Ishikawa (cell line): ENCODE data around the gene VPS51.

Experiments
- CEBPB ChIP-seq: IDR thresholded peaks from 2 replicates; pipeline ENCODE4 v1.6.1; 2012
- CREB1 ChIP-seq: IDR thresholded peaks from 2 replicates; pipeline ENCODE4 v1.6.1; 2012; ENCODE audit warnings: low read depth
- EGR1 ChIP-seq: IDR thresholded peaks from 2 replicates; pipeline ENCODE4 v1.6.1; 2012
- EP300 ChIP-seq: IDR thresholded peaks from 2 replicates; pipeline ENCODE4 v1.6.1; 2012; ENCODE audit warnings: borderline replicate concordance
- FOXM1 ChIP-seq: IDR thresholded peaks from 2 replicates; pipeline ENCODE4 v1.6.1; 2012; ENCODE audit warnings: low read depth, borderline replicate concordance
- NFIC ChIP-seq: IDR thresholded peaks from 2 replicates; pipeline ENCODE4 v1.6.1; 2012
- RAD21 ChIP-seq: IDR thresholded peaks from 2 replicates; pipeline ENCODE4 v1.6.1; 2012; ENCODE audit warnings: low read depth
- TAF1 ChIP-seq: IDR thresholded peaks from 2 replicates; pipeline ENCODE4 v1.6.1; 2012; ENCODE audit warnings: low read depth, mild to moderate bottlenecking
- TCF12 ChIP-seq: IDR thresholded peaks from 2 replicates; pipeline ENCODE4 v1.6.1; 2012; ENCODE audit warnings: low read depth
- TEAD4 ChIP-seq: IDR thresholded peaks from 2 replicates; pipeline ENCODE4 v1.6.1; 2012
- YY1 ChIP-seq: IDR thresholded peaks from 2 replicates; pipeline ENCODE4 v1.6.1; 2012; ENCODE audit warnings: low read depth
- ZBTB7A ChIP-seq: IDR thresholded peaks from 2 replicates; pipeline ENCODE4 v1.6.1; 2012; ENCODE audit warnings: low read depth
- TF ChIP-seq, protein P1 (sequence below): IDR thresholded peaks from 2 replicates; pipeline ENCODE4 v1.6.1; 2012
- TF ChIP-seq, protein P2 (sequence below): IDR thresholded peaks from 2 replicates; pipeline ENCODE4 v1.6.1; 2012
- TF ChIP-seq, protein P3 (sequence below): IDR thresholded peaks from 2 replicates; pipeline ENCODE4 v1.6.1; 2012; ENCODE audit warnings: low read depth, mild to moderate bottlenecking

Gene VPS51

DNA sequence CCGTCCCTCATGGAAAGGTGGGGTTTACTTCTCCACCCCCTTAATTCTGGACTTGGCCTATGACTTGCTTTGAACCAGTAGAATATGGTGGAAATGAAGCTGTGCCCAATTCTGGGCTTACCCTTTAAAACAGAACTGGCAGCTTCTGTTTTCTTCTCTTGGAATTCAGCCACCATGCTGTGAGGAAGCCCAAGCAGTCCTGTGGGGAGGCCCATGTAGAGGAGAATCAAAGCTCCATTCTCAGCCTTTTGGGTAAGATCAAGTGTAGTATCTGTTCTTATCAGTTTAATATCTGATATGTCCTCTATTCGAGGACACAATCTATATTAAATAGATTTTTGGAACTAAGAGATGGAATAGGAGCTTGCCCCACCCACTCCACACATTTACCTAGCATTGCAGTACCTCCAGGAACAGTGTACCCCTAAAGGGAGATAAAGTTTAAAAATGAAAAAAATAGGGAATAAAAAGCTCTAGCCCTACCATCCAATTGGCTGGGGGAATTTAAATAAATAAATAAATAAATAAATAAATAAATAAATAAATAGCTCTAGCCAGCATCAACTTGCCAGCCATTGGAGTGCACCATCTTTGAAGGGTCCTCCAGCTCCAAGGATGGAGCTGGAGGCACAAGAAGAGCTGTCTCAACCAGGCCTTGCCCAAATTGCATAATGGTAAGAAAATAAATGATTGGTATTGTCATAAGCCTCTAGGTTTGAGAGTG, 51.5 kb downstream of the VPS51 start:
- no peak for TF ChIP-seq CEBPB
- TF ChIP-seq YY1, result peak; percentile 22; the same call in 1 of the 2 replicates

DNA sequence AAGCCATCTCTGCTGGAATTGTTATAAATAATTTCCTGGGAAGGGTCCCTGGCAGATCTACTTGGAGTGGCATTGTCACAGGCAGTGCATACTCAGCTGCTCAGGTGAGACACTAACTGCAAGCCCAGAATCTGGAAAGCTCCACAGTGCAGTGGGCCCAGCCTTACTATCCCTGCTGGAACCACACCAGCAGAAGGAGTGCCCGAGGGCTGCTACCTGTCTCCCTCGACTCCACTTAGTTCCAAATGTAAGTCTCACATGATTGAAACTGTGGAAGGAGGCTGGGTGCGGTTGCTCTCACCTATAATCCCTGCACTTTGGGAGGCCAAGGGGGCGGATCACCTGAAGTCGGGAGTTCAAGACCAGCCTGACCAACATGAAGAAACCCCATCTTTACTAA, 52.6 kb downstream of the VPS51 start:
- no peak for TF ChIP-seq EGR1
- TF ChIP-seq, protein P1, sequence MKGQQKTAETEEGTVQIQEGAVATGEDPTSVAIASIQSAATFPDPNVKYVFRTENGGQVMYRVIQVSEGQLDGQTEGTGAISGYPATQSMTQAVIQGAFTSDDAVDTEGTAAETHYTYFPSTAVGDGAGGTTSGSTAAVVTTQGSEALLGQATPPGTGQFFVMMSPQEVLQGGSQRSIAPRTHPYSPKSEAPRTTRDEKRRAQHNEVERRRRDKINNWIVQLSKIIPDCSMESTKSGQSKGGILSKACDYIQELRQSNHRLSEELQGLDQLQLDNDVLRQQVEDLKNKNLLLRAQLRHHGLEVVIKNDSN, result no peak
- no peak for TF ChIP-seq RAD21
- TF ChIP-seq FOXM1, result no peak
- TF ChIP-seq, protein P2, sequence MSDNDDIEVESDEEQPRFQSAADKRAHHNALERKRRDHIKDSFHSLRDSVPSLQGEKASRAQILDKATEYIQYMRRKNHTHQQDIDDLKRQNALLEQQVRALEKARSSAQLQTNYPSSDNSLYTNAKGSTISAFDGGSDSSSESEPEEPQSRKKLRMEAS, result no peak
- TF ChIP-seq TCF12, result no peak
- TF ChIP-seq ZBTB7A, result no peak
- TF ChIP-seq YY1, result no peak
- no peak for TF ChIP-seq CREB1
- TF ChIP-seq, protein P3, sequence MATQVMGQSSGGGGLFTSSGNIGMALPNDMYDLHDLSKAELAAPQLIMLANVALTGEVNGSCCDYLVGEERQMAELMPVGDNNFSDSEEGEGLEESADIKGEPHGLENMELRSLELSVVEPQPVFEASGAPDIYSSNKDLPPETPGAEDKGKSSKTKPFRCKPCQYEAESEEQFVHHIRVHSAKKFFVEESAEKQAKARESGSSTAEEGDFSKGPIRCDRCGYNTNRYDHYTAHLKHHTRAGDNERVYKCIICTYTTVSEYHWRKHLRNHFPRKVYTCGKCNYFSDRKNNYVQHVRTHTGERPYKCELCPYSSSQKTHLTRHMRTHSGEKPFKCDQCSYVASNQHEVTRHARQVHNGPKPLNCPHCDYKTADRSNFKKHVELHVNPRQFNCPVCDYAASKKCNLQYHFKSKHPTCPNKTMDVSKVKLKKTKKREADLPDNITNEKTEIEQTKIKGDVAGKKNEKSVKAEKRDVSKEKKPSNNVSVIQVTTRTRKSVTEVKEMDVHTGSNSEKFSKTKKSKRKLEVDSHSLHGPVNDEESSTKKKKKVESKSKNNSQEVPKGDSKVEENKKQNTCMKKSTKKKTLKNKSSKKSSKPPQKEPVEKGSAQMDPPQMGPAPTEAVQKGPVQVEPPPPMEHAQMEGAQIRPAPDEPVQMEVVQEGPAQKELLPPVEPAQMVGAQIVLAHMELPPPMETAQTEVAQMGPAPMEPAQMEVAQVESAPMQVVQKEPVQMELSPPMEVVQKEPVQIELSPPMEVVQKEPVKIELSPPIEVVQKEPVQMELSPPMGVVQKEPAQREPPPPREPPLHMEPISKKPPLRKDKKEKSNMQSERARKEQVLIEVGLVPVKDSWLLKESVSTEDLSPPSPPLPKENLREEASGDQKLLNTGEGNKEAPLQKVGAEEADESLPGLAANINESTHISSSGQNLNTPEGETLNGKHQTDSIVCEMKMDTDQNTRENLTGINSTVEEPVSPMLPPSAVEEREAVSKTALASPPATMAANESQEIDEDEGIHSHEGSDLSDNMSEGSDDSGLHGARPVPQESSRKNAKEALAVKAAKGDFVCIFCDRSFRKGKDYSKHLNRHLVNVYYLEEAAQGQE, result no peak
- no peak for TF ChIP-seq TAF1

DNA sequence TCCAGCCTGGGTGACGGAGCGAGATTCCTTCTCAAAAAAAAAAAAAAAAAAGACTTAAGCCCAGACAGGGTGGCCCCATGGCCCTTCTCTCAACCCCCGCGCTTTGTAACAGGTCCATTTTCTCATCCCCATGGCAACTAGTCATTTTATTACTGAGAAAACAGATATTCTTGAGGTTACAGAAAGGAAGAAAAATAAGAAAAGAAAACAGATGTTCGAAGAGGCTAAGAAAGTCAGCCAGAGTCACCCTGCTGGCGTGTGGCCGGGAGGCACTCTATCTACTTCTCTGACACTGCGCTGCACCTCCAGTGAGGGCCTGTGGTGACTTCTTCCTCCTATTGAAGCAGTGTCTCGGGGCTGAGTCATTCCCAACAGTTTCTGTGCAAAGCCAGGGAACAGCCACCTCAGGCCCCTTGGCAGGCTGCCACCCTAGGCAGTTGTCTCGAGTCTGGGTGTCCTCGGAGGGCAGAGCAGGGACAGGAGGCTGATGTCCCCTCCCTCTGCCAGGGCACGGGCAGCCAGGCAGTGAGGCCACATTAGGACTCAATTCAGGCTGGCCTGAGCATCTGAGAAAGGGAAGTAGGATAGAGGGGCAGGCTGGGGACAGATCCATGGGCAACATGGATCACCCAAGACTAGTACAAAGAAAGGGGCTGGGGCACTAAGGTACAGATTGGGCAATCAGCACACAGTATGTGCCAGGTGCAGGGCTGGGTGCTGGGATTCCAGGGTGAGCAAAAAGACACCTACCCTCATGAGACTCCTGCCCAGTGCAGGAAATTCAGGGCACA, 54.7 kb downstream of the VPS51 start:
- TF ChIP-seq TEAD4 (no peak), FOXM1 (no peak), CREB1 (no peak), EGR1 (no peak), RAD21 (no peak), CEBPB (peak; percentile 57), NFIC (peak; percentile 75), EP300 (no peak)
- TF ChIP-seq, protein P1, result no peak

DNA sequence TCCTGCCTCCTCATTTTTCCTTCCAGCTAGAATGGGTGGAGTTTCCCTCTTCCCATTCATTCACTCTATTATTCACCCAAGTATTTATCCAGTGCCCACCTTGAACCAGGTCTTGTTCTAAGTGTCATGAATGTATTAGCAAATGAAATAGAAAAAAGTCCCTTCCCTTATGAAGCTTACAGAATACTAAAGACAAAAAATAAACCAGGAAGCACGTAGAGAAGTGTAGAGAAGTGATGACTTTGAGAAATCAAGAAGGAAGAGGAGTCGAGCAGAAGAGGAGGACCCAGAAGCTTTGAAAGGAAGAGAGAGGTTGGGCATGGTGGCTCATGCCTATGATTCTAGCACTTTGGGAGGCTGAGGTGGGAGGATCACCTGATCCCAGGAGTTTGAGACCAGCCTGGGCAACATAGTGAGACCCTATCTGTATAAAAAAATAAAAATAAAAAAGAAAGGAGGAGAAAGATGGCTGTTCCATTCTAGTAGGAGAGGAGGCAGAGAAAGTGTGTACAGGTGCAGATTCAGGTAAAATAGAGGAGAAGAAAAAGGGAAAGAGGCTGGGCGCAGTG, 55.4 kb downstream of the VPS51 start:
- TF ChIP-seq RAD21, result no peak
- no peak for TF ChIP-seq NFIC
- no peak for TF ChIP-seq FOXM1
- TF ChIP-seq TEAD4, result no peak
- no peak for TF ChIP-seq CEBPB
- TF ChIP-seq EGR1, result no peak
- TF ChIP-seq, protein P3, result no peak
- TF ChIP-seq TAF1, result no peak
- TF ChIP-seq CREB1, result no peak
- TF ChIP-seq, protein P1, result no peak
- TF ChIP-seq TCF12, result no peak
- no peak for TF ChIP-seq ZBTB7A
- TF ChIP-seq, protein P2, result no peak
- TF ChIP-seq EP300, result no peak

DNA sequence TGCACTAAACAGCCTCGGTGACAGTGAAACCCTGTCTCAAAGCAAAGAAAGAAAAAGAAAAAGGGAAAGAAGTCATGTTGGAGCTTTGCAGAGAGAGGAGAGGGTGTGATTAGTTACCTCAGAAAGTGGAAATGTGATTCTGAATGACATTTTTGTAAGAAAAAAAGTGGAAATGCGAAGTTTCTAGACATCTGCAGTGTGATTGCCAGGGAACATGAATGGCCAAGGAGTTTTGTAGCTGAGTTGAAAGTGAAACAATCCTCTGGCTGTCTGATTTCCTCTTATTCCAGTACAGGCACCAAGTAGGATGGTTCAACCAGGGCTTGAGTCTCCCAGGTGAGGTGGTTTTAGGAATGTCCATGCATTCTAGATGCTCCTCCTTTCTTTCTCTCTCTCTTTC, 56.1 kb downstream of the VPS51 start:
- TF ChIP-seq TEAD4 (no peak), ZBTB7A (no peak), RAD21 (no peak), EGR1 (no peak), TAF1 (no peak), CREB1 (no peak), NFIC (no peak), TCF12 (no peak), EP300 (no peak), YY1 (no peak), CEBPB (no peak)
- TF ChIP-seq, protein P2, result no peak
- TF ChIP-seq, protein P3, result no peak
